GM12878 (cell line): Measurements from ENCODE around the gene PKD2. TPM values are rescaled to one million over a fixed set of nuclear protein-coding genes. Genes with fewer than 3 reads are reported as not detected.

ENCODE experiments used
- ATAC-seq: fragments of 200-7000 bp; cut with Tn5 transposase; 3 replicates; pipeline ENCODE4 v1.9.1; 2020; ENCODE audit warnings: mild to moderate bottlenecking, moderate library complexity
- BruUV-seq: library from RNA; stranded (reverse); fragments of 400-500 nt; replicated peaks from 2 replicates; lab custom pipeline; 2021; lab: Mats Ljungman, UMichigan
- CTCF ChIA-PET: fragments of 300-600 bp; sonication (Branson Sonifier 250); formaldehyde crosslinking; extraction: SDS; loops from one replicate; lab custom pipeline; 2021; ENCODE audit warnings: inconsistent platforms; lab: Yijun Ruan, JAX
- POLR2A ChIA-PET: fragments of 350-600 bp; formaldehyde crosslinking; extraction: SDS; loops from one replicate; lab custom pipeline; 2021; ENCODE audit warnings: inconsistent platforms; lab: Charles Lee
- RAD21 ChIA-PET: fragments of 300-600 bp; sonication (Branson Sonifier 250); formaldehyde crosslinking; loops from one replicate; lab custom pipeline; 2023; ENCODE audit warnings: antibody characterized with exemption; ENCODE audit not compliant: unreplicated experiment; lab: Charles Lee
- SMC1A ChIA-PET: fragments of 300-600 bp; sonication (Branson Sonifier 250); formaldehyde crosslinking; loops from one replicate; lab custom pipeline; 2023; ENCODE audit not compliant: unreplicated experiment, uncharacterized antibody; lab: Charles Lee
- DNase-seq: peaks from one replicate; pipeline ENCODE4 v3.0.0-alpha.2; 2011; ENCODE audit warnings: low read depth, low spot score
- FAIRE-seq: peaks from 3 replicates; lab custom pipeline; 2011; peaks lifted over from hg19 to GRCh38; lab: Jason Lieb, UNC
- H2AFZ ChIP-seq: 2 replicates; pipeline ENCODE4 v1.6.0; 2011; ENCODE audit warnings: low read depth, low read length, control low read depth; ENCODE audit not compliant: control insufficient read depth
- H3K27ac ChIP-seq: 2 replicates; pipeline ENCODE4 v1.5.1; 2011; ENCODE audit warnings: control low read depth; ENCODE audit not compliant: control insufficient read depth, insufficient read depth
- H3K27me3 ChIP-seq, 2 experiments: replicated peaks in 1 of 2; 2 replicates each; pipeline versions ENCODE4 v1.6.0 to v1.6.1; 2011; ENCODE audit warnings: low read length in 1 of 2; ENCODE audit not compliant: control insufficient read depth in 2 of 2, insufficient read depth in 2 of 2
- H3K36me3 ChIP-seq, 2 experiments: 2 replicates each; pipeline ENCODE4 v1.5.1; 2011; ENCODE audit warnings: low read length in 1 of 2; ENCODE audit not compliant: control insufficient read depth in 2 of 2, insufficient read depth in 2 of 2
- H3K4me1 ChIP-seq: 2 replicates; pipeline ENCODE4 v1.6.1; 2011; ENCODE audit warnings: mild to moderate bottlenecking, low read length, moderate library complexity, mixed read lengths; ENCODE audit not compliant: control insufficient read depth, insufficient read depth
- H3K4me2 ChIP-seq: 2 replicates; pipeline ENCODE4 v1.6.0; 2011; ENCODE audit warnings: control low read depth; ENCODE audit not compliant: control insufficient read depth, insufficient read depth
- H3K4me3 ChIP-seq: fragments of 200-600 bp; sonication (generic); 2 replicates; pipeline ENCODE4 v1.5.1; 2016
- H3K79me2 ChIP-seq: 2 replicates; pipeline ENCODE4 v1.6.0; 2011; ENCODE audit warnings: low read length; ENCODE audit not compliant: control insufficient read depth, insufficient read depth
- H3K9ac ChIP-seq: 2 replicates; pipeline ENCODE4 v1.8.0; 2011; ENCODE audit warnings: low read length, control low read depth, mixed read lengths; ENCODE audit not compliant: control insufficient read depth, insufficient read depth
- H3K9me3 ChIP-seq: replicated peaks from 3 replicates; pipeline ENCODE4 v1.5.1; 2011; ENCODE audit warnings: mild to moderate bottlenecking, low read length; ENCODE audit not compliant: control insufficient read depth, insufficient read depth
- H4K20me1 ChIP-seq: 2 replicates; pipeline ENCODE4 v1.6.0; 2011; ENCODE audit not compliant: control insufficient read depth, insufficient read depth
- BCL11A ChIP-seq: IDR thresholded peaks from 2 replicates; pipeline ENCODE4 v1.6.1; 2011; ENCODE audit warnings: low read depth, low read length
- CBX3 ChIP-seq: fragments of 200-600 bp; sonication (generic); IDR thresholded peaks from 2 replicates; pipeline ENCODE4 v1.6.1; 2016; ENCODE audit warnings: low read depth, borderline replicate concordance
- CEBPB ChIP-seq, 2 experiments: fragments of 150-350 bp in 1 of 2; IDR thresholded peaks; 2 replicates each; pipeline ENCODE4 v1.6.1; 2012 to 2014; ENCODE audit warnings: low read depth in 2 of 2, low read length in 2 of 2, borderline replicate concordance in 1 of 2, inconsistent platforms in 1 of 2
- DPF2 ChIP-seq: fragments of 450-650 bp; IDR thresholded peaks from 2 replicates; pipeline ENCODE4 v1.6.1; 2017; ENCODE audit warnings: mild to moderate bottlenecking
- HDAC2 ChIP-seq: fragments of 200-600 bp; sonication (generic); IDR thresholded peaks from 2 replicates; pipeline ENCODE4 v1.6.1; 2017
- IKZF1 ChIP-seq: fragments of 450-650 bp; conservative IDR thresholded peaks from 2 replicates; pipeline ENCODE4 v1.6.1; 2017; ENCODE audit warnings: antibody characterized with exemption, mild to moderate bottlenecking
- NR2C1 ChIP-seq: fragments of 450-650 bp; IDR thresholded peaks from 2 replicates; pipeline ENCODE4 v1.6.1; 2017; ENCODE audit warnings: antibody characterized with exemption, mild to moderate bottlenecking, moderate library complexity
- PML ChIP-seq: IDR thresholded peaks from 2 replicates; pipeline ENCODE4 v1.6.1; 2012; ENCODE audit warnings: low read length, inconsistent platforms
- RELA ChIP-seq: fragments of 450-650 bp; IDR thresholded peaks from 2 replicates; pipeline ENCODE4 v1.8.0; 2014; ENCODE audit warnings: borderline replicate concordance; ENCODE audit not compliant: partially characterized antibody
- SIN3A ChIP-seq: IDR thresholded peaks from 2 replicates; pipeline ENCODE4 v1.6.1; 2012; ENCODE audit warnings: low read depth, low read length, improper control_type of control experiment
- SPI1 ChIP-seq: IDR thresholded peaks from 2 replicates; pipeline ENCODE4 v1.6.1; 2011; ENCODE audit warnings: low read depth, mild to moderate bottlenecking, low read length, moderate library complexity, borderline replicate concordance; ENCODE audit not compliant: insufficient read depth
- SREBF1 ChIP-seq: IDR thresholded peaks from 2 replicates; pipeline ENCODE4 v1.6.1; 2012; ENCODE audit warnings: mild to moderate bottlenecking, low read length
- TCF12 ChIP-seq: IDR thresholded peaks from 2 replicates; pipeline ENCODE4 v1.6.1; 2011; ENCODE audit warnings: low read depth, mild to moderate bottlenecking, low read length
- ZNF217 ChIP-seq: fragments of 450-650 bp; IDR thresholded peaks from 2 replicates; pipeline ENCODE4 v1.6.1; 2017; ENCODE audit warnings: antibody characterized with exemption, mild to moderate bottlenecking
- WGBS: methylation state at CpG from one replicate; pipeline ENCODE4 v1.1.6; 2016; ENCODE audit warnings: low lambda C conversion rate; ENCODE audit not compliant: insufficient replicate concordance, insufficient coverage; ENCODE audit errors: missing lambda C conversion rate; 5-methylcytosine and 5-hydroxymethylcytosine counted together
- in situ Hi-C: fragments of 300-500 bp; cut with MboI; formaldehyde crosslinking; loops from 9 replicates; pipeline ENCODE4 v1.14.3; 2018; ENCODE audit warnings: mixed read lengths
- intact Hi-C: fragments of 100-400 bp; cut with micrococcal nuclease; formaldehyde crosslinking; loops from one replicate; pipeline ENCODE4 v1.14.2; 2022; ENCODE audit not compliant: unreplicated experiment
- polyA plus RNA-seq, 11 experiments: library from polyadenylated mRNA; depleted of rRNA in 4 of 11; unstranded in 6 of 11; stranded (reverse) in 5 of 11; fragments of >200 nt; fragmentation: Nextera tagmentation in 4 of 11; fragmentation: Illumina TruSeq in 1 of 11; extraction: Ambion mirVana in 4 of 11; extraction: Trizol in 1 of 11; gene quantifications; 1 replicate in 1 of 11; 2 replicates in 10 of 11; pipeline versions ENCODE4 v1.2.1 to v1.2.3, GENCODE V29; 2011 to 2016; ENCODE audit warnings: inconsistent platforms in 2 of 11, missing spikeins in 2 of 11, low read depth in 1 of 11
- total RNA-seq, 4 experiments: library from RNA; depleted of rRNA in 3 of 4; stranded (reverse); fragments of >200 nt in 3 of 4; fragmentation: Illumina TruSeq in 1 of 4; extraction: Trizol in 1 of 4; gene quantifications; 2 replicates each; pipeline versions ENCODE4 v1.2.1 to v1.2.3, GENCODE V29; 2013 to 2021
- TF ChIP-seq, protein P1 (sequence below): fragments of 450-650 bp; IDR thresholded peaks from 2 replicates; pipeline ENCODE4 v1.6.1; 2017; ENCODE audit warnings: antibody characterized with exemption, mild to moderate bottlenecking, moderate library complexity

PKD2 gene
- total and polyA plus RNA-seq, 10 of the 15 experiments (the other 5 are each of a cell fraction or from before 2014, with no cell fraction given) = 2.0 to 13.8 (median 8.4) TPM

DNA sequence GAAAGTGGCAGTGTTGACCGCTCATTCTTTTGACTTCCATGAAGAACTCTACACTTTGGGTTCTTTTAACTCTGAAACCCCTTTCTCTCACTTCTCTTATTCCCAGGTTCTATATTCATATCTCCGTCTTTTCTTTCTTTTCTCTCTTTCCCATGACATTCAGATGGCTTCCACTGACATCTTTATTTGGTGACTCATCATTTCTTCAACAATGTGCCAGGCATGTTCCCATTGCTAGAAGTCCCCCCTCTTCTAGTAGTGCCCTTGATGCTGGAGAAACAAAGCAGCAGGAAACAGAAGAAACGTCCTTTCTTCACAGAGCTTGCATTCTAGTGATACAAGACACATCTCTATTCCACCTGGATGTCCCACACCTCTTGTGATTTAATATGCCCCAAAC is 33.3 kb downstream of the PKD2 start:
- ChIA-PET POLR2A (no interaction called here), SMC1A (interaction anchor here (1.3 kb wide), 1 partner anchor 171 kb away, joined by 4 read pairs; no protein-coding TSS in a partner anchor), CTCF (interaction anchor here (1.2 to 1.4 kb wide), 2 partner anchors 18 to 474 kb away, joined by 3 to 4 read pairs; no protein-coding TSS in a partner anchor), RAD21 (interaction anchor here (1.6 kb wide), 1 partner anchor 178 kb away, joined by 3 read pairs; no protein-coding TSS in a partner anchor)
- H3K4me3 ChIP-seq = no peak overlapping the region
- no peak overlapping the region for H3K27ac ChIP-seq
- no peak overlapping the region for H3K4me2 ChIP-seq
- no peak for TF ChIP-seq PML
- no peak for TF ChIP-seq RELA
- WGBS = 97% methylated on average over 3 of the region's 3 CpGs
- DNase-seq (no peak), ATAC-seq (no peak), FAIRE-seq (no peak)
- no peaks in the 10 kb centered on the region for H4K20me1 ChIP-seq
- H3K36me3 ChIP-seq = peaks cover 0 to 21% of the 10 kb centered on the region in 2 experiments; a peak in 2 of 4 replicates
- intact Hi-C loops = no loop called here
- H3K27me3 ChIP-seq = no peaks in the 10 kb centered on the region
- no peaks in the 10 kb centered on the region for H3K79me2 ChIP-seq
- no peak overlapping the region for H2AFZ ChIP-seq
- H3K9ac ChIP-seq = no peak overlapping the region
- no peaks in the 10 kb centered on the region for H3K9me3 ChIP-seq
- in situ Hi-C loops = no loop called here
- no TSS peak for BruUV-seq
- no peaks in the 10 kb centered on the region for H3K4me1 ChIP-seq

DNA sequence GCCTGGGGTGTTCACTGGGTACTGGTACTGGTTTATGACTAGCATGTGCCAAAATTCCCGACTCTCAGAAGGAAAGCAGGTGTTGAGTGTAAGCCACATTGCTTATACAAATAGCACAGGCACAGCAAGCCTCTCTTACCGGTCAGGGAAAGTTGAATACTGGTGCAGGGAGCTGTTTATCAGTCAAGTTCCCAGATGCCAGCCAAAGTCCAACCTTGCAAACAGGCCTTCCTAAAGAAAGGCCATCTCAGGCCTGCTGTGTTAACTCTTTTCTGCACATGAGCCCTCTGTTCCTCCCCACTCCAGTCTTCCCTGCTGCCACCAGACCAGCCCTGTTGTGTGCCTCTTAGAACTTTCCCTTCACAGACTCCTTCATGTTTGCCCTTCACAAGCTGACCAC is 34.2 kb downstream of the PKD2 start:
- ATAC-seq (no peak), FAIRE-seq (no peak), DNase-seq (no peak)
- H3K4me1 ChIP-seq = no peaks in the 10 kb centered on the region
- SMC1A ChIA-PET = interaction anchor here (1.3 kb wide), 1 partner anchor 170 kb away, joined by 4 read pairs; no protein-coding TSS in a partner anchor
- BruUV-seq = no TSS peak
- no peaks in the 10 kb centered on the region for H3K27me3 ChIP-seq
- H2AFZ ChIP-seq = no peak overlapping the region
- intact Hi-C loops = no loop called here
- POLR2A ChIA-PET = no interaction called here
- H3K9me3 ChIP-seq = no peaks in the 10 kb centered on the region
- H3K36me3 ChIP-seq = peaks cover 0 to 21% of the 10 kb centered on the region in 2 experiments; a peak in 2 of 4 replicates
- H3K27ac ChIP-seq = no peak overlapping the region
- H4K20me1 ChIP-seq = no peaks in the 10 kb centered on the region
- 96% methylated on average over 2 of the region's 2 CpGs for WGBS
- in situ Hi-C loops = no loop called here
- H3K4me3 ChIP-seq = no peak overlapping the region
- H3K4me2 ChIP-seq = no peak overlapping the region
- H3K9ac ChIP-seq = no peak overlapping the region
- CTCF ChIA-PET = interaction anchor here (1.2 kb wide), 1 partner anchor 19 kb away, joined by 3 read pairs; no protein-coding TSS in a partner anchor
- H3K79me2 ChIP-seq = no peaks in the 10 kb centered on the region
- RAD21 ChIA-PET = no interaction called here
- no peak for TF ChIP-seq BCL11A
- no peak for TF ChIP-seq SPI1
- TF ChIP-seq CEBPB (IDR thresholded peaks at IDR 0.05; ENCODE audit: borderline replicate concordance in 1 of 2, low read depth in 2 of 2, low read length in 2 of 2) = no peak
- TF ChIP-seq IKZF1 = no peak
- TF ChIP-seq ZNF217 = no peak
- TF ChIP-seq HDAC2 = no peak
- no peak for TF ChIP-seq DPF2
- no peak for TF ChIP-seq NR2C1
- no peak for TF ChIP-seq TCF12
- TF ChIP-seq, protein P1, sequence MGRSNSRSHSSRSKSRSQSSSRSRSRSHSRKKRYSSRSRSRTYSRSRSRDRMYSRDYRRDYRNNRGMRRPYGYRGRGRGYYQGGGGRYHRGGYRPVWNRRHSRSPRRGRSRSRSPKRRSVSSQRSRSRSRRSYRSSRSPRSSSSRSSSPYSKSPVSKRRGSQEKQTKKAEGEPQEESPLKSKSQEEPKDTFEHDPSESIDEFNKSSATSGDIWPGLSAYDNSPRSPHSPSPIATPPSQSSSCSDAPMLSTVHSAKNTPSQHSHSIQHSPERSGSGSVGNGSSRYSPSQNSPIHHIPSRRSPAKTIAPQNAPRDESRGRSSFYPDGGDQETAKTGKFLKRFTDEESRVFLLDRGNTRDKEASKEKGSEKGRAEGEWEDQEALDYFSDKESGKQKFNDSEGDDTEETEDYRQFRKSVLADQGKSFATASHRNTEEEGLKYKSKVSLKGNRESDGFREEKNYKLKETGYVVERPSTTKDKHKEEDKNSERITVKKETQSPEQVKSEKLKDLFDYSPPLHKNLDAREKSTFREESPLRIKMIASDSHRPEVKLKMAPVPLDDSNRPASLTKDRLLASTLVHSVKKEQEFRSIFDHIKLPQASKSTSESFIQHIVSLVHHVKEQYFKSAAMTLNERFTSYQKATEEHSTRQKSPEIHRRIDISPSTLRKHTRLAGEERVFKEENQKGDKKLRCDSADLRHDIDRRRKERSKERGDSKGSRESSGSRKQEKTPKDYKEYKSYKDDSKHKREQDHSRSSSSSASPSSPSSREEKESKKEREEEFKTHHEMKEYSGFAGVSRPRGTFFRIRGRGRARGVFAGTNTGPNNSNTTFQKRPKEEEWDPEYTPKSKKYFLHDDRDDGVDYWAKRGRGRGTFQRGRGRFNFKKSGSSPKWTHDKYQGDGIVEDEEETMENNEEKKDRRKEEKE = no peak
- no peak for TF ChIP-seq CBX3
- no peak for TF ChIP-seq SIN3A
- TF ChIP-seq SREBF1 = no peak
